Retina (tissue), 1 donor: ENCODE results near the gene POLR2E.
A peak's percentile ranks its signal among the peaks of the same experiment; 100 is the strongest.
"Not testable (repeated sequence)": the region's sequence is repeated elsewhere in the genome, so short reads cannot be mapped to it uniquely, and the experiment has no call there.

Experiments used
- DNase-seq: peaks from one replicate; pipeline ENCODE4 v3.0.0-alpha.2; 2016

POLR2E gene

GRCh38 chr19:1125601-1126467, 30.7 kb upstream of the POLR2E start:
- DNase-seq = no peak

GRCh38 chr19:1123885-1124677, 28.9 kb upstream of the POLR2E start:
- no peak for DNase-seq

- DNase-seq = no peak
These were observed 28.2 kb upstream of the POLR2E start for GRCh38 chr19:1123381-1123780.

GRCh38 chr19:1122972-1123363, 27.8 kb upstream of the POLR2E start:
- DNase-seq = no peak

GRCh38 chr19:1122021-1122971, 27.1 kb upstream of the POLR2E start:
- DNase-seq = no peak

GRCh38 chr19:1121395-1121794, 26.2 kb upstream of the POLR2E start:
- no peak for DNase-seq

- no peak for DNase-seq
These were observed 24.5 kb upstream of the POLR2E start for GRCh38 chr19:1119475-1120217.

GRCh38 chr19:1118999-1119398, 23.8 kb upstream of the POLR2E start:
- no peak for DNase-seq

GRCh38 chr19:1117654-1118053, 22.5 kb upstream of the POLR2E start:
- DNase-seq = no peak

GRCh38 chr19:1116726-1117581, 21.8 kb upstream of the POLR2E start:
- DNase-seq = no peak

- no peak for DNase-seq
These were observed 20.7 kb upstream of the POLR2E start for GRCh38 chr19:1115646-1116420.

GRCh38 chr19:1114728-1115127, 19.6 kb upstream of the POLR2E start:
- DNase-seq = not testable (repeated sequence)

- no peak for DNase-seq
These were observed 18.9 kb upstream of the POLR2E start for GRCh38 chr19:1113986-1114483.

GRCh38 chr19:1113030-1113985, 18.1 kb upstream of the POLR2E start:
- DNase-seq = peak; percentile 91

- DNase-seq = no peak
These were observed 17.3 kb upstream of the POLR2E start for GRCh38 chr19:1112268-1113029.

- DNase-seq = no peak
These were observed 16.6 kb upstream of the POLR2E start for GRCh38 chr19:1111641-1112267.

GRCh38 chr19:1110809-1111640, 15.8 kb upstream of the POLR2E start:
- DNase-seq = peak; percentile 51
